Muscle layer of duodenum (tissue), 2 donors: ENCODE results near the gene EWSR1.
"Not testable (repeated sequence)": the region's sequence is repeated elsewhere in the genome, so short reads cannot be mapped to it uniquely, and the experiment has no call there.

Experiments
- H3K27ac ChIP-seq: one replicate; pipeline ENCODE4 v1.7.0; 2013; ENCODE audit warnings: mild to moderate bottlenecking, low read length
- H3K27me3 ChIP-seq: one replicate; pipeline ENCODE4 v1.7.0; 2013; ENCODE audit warnings: low read depth, mild to moderate bottlenecking, control low read depth, low read length
- H3K36me3 ChIP-seq, 2 donors: one replicate each; pipeline ENCODE4 v1.7.0; 2013; ENCODE audit warnings: low read length in 2 of 2, control low read depth in 1 of 2, mild to moderate bottlenecking in 1 of 2; ENCODE audit not compliant: insufficient read depth in 2 of 2, control insufficient read depth in 1 of 2
- H3K4me1 ChIP-seq, 2 donors: one replicate each; pipeline ENCODE4 v1.7.0; 2013; ENCODE audit warnings: low read length in 2 of 2, mild to moderate bottlenecking in 2 of 2, control low read depth in 1 of 2, moderate library complexity in 1 of 2; ENCODE audit not compliant: insufficient read depth in 2 of 2, control insufficient read depth in 1 of 2
- H3K4me3 ChIP-seq, 2 donors: one replicate each; pipeline ENCODE4 v1.7.0; 2013; ENCODE audit warnings: low read length in 2 of 2, low read depth in 1 of 2, mild to moderate bottlenecking in 1 of 2
- H3K9me3 ChIP-seq, 2 donors: one replicate each; pipeline ENCODE4 v1.7.0; 2013; ENCODE audit warnings: low read length in 2 of 2, control low read depth in 1 of 2, mild to moderate bottlenecking in 1 of 2; ENCODE audit not compliant: control insufficient read depth in 1 of 2
- donor health status: healthy.

Gene EWSR1

GRCh38 chr22:29267858-29268510 lies at the start of gene EWSR1, which contains the start of gene RHBDD3:
Gene EWSR1 (plus strand): TSS chr22:29268268. CDS start chr22:29268337, 69 bp downstream.
Gene RHBDD3 (minus strand): TSS chr22:29267981. CDS start chr22:29265626, 2,355 bp downstream.
- Histone ChIP-seq H3K36me3 (peaks cover 18 to 24% of the 10 kb centered on the region in 2 donors), H3K27ac (peak within 1 kb of the TSS; percentile 96), H3K4me3 (peak within 1 kb of the TSS; percentile 87 to 94), H3K27me3 (no peaks in the 10 kb centered on the region), H3K9me3 (no peaks in the 10 kb centered on the region), H3K4me1 (peaks cover 43 to 51% of the 10 kb centered on the region in 2 donors)

DNA sequence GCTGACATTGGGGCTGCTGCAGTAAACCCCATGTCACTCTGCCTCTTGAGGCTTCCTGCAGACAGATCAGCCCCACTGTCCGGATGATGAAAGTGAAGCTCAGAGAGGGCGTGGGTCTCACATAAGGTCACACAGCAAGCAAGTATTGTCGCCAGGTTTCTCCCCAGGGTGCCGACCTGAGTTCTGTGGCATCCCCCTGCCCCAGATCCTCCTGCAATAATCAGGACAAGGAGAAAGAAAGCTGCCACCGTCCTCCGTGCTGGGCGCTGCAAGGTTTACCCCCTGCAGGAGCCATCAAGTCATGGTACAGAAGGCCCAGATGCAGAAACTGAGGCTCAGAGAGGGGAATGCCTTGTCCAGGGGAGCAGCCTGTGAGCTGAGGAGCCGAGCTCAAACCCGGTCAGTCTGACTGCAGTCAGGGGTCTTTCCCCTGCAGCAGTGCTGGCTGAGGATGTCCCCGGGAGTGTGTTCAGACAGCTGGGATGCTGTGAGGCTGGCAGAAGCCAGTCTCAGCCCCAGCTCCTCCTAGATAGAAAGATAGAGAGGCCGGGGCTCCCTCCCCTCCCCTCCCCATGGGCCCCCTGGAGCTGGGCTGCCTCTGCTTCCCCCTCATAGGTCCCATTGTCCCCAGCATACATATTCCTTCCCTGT lies 49.2 kb upstream of the EWSR1 start:
- no peak overlapping the region for H3K27ac ChIP-seq

GRCh38 chr22:29219409-29219782 lies 48.7 kb upstream of the EWSR1 start:
- not testable (repeated sequence) for H3K27ac ChIP-seq, H3K27me3 ChIP-seq, H3K9me3 ChIP-seq, H3K36me3 ChIP-seq, H3K4me3 ChIP-seq
- peaks cover 0 to 14% of the 10 kb centered on the region in 2 donors for H3K4me1 ChIP-seq

More for the DNA sequence above, 49.2 kb upstream of the EWSR1 start:
- H3K36me3 ChIP-seq, result no peaks in the 10 kb centered on the region
- no peak overlapping the region for H3K4me3 ChIP-seq
- no peaks in the 10 kb centered on the region for H3K9me3 ChIP-seq
- H3K27me3 ChIP-seq, result no peaks in the 10 kb centered on the region
- peaks cover 0 to 9% of the 10 kb centered on the region in 2 donors for H3K4me1 ChIP-seq

GRCh38 chr22:29219881-29220670 lies 48.0 kb upstream of the EWSR1 start:
- Histone ChIP-seq H3K36me3 (no peaks in the 10 kb centered on the region), H3K27me3 (no peaks in the 10 kb centered on the region), H3K27ac (no peak overlapping the region), H3K4me3 (no peak overlapping the region), H3K9me3 (no peaks in the 10 kb centered on the region), H3K4me1 (peaks cover 0 to 15% of the 10 kb centered on the region in 2 donors)

- no peak overlapping the region for H3K27ac ChIP-seq
- no peaks in the 10 kb centered on the region for H3K27me3 ChIP-seq
- H3K36me3 ChIP-seq, result no peaks in the 10 kb centered on the region
- H3K9me3 ChIP-seq, result no peaks in the 10 kb centered on the region
- no peak overlapping the region for H3K4me3 ChIP-seq
- peaks cover 0 to 24% of the 10 kb centered on the region in 2 donors for H3K4me1 ChIP-seq
These were observed 43.8 kb upstream of the EWSR1 start for GRCh38 chr22:29224121-29224858.

- peaks cover 0 to 24% of the 10 kb centered on the region in 2 donors for H3K4me1 ChIP-seq
- no peak overlapping the region for H3K4me3 ChIP-seq
- no peaks in the 10 kb centered on the region for H3K27me3 ChIP-seq
- H3K27ac ChIP-seq, result peak overlapping the region; percentile 16
- H3K36me3 ChIP-seq, result no peaks in the 10 kb centered on the region
- no peaks in the 10 kb centered on the region for H3K9me3 ChIP-seq
These were observed 43.1 kb upstream of the EWSR1 start for GRCh38 chr22:29224859-29225410.

- no peak overlapping the region for H3K4me3 ChIP-seq
- no peaks in the 10 kb centered on the region for H3K9me3 ChIP-seq
- H3K36me3 ChIP-seq, result no peaks in the 10 kb centered on the region
- H3K27ac ChIP-seq, result peak overlapping the region; percentile 16
- H3K4me1 ChIP-seq, result peaks cover 0 to 18% of the 10 kb centered on the region in 2 donors
- no peaks in the 10 kb centered on the region for H3K27me3 ChIP-seq
These were observed 42.5 kb upstream of the EWSR1 start for GRCh38 chr22:29225422-29226090.

- H3K4me1 ChIP-seq, result peaks cover 0 to 17% of the 10 kb centered on the region in 2 donors
- H3K27me3 ChIP-seq, result no peaks in the 10 kb centered on the region
- H3K9me3 ChIP-seq, result no peaks in the 10 kb centered on the region
- no peak overlapping the region for H3K4me3 ChIP-seq
- H3K36me3 ChIP-seq, result no peaks in the 10 kb centered on the region
- H3K27ac ChIP-seq, result no peak overlapping the region
These were observed 41.6 kb upstream of the EWSR1 start for GRCh38 chr22:29226351-29226981.

DNA sequence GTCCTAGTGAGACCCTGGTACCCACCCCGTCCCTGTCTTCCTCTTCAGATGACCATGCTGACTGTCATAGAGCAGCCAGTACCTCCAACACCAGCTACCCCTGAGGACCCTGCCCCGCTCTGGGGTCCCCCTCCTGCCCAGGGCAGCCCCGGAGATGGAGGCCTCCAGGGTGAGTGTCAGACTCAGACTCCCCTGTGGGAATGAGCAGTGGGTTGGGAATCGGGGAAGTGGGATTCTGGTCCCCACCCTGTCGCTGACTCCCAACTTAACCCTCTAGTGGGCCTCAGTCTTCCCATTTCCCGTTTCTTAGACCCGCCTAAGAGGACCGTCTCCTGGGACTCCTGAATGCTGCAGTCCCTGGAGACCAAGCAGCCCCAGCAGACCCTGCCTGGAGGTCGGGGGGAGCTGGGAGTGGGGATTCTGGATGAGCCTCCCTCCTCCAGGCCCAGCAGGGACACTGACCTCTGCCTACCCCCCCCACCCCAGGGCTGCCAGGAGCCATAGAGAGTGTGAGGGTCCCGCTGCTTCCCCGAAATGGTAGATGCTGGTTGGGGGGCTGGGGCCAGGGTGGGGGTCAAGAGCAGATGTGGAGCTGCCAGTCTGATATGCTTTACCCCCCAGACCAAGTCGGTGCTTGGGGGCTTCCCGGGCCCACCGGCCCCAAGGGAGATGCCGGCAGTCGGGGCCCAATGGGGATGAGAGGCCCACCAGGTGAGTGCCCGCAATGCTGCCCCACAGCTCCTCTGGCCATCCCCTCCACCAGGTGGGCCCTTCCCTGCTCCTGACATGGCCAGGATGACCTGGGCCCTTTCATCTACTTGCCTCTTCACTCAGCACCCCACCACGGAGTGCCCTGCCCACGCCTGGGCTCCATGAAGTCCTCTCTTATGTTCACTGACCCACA lies 36.8 kb upstream of the EWSR1 start:
- Histone ChIP-seq H3K36me3 (no peaks in the 10 kb centered on the region), H3K27ac (no peak overlapping the region), H3K4me1 (no peaks in the 10 kb centered on the region), H3K4me3 (no peak overlapping the region), H3K9me3 (no peaks in the 10 kb centered on the region), H3K27me3 (no peaks in the 10 kb centered on the region)
